Esophagus muscularis mucosa (tissue), 4 donors: Measurements from ENCODE around the gene ZEB2. TPM values are rescaled to one million over a fixed set of nuclear protein-coding genes. Genes with fewer than 3 reads are reported as not detected.

ENCODE experiments used
- DNase-seq: peaks from one replicate; pipeline ENCODE4 v3.0.0-alpha.2; 2017; ENCODE audit errors: extremely low spot score
- H3K27ac ChIP-seq, 4 donors: fragments of 200-600 bp; sonication (generic); replicated peaks in 1 of 4; 1 replicate in 3 of 4; 2 replicates in 1 of 4; pipeline ENCODE4 v1.5.1; 2016 to 2019; ENCODE audit warnings: mild to moderate bottlenecking in 1 of 4
- H3K27me3 ChIP-seq, 4 donors: fragments of 200-600 bp; sonication (generic); one replicate each; pipeline versions ENCODE4 v1.5.1 to v1.6.0; 2016 to 2019
- H3K36me3 ChIP-seq, 4 donors: fragments of 200-600 bp; sonication (generic); one replicate each; pipeline ENCODE4 v1.5.1; 2016 to 2019
- H3K4me1 ChIP-seq, 4 donors: fragments of 200-600 bp; sonication (generic); one replicate each; pipeline ENCODE4 v1.5.1; 2016 to 2019
- H3K4me3 ChIP-seq, 4 donors: fragments of 200-600 bp; sonication (generic); 1 replicate in 2 of 4; 2 replicates in 2 of 4; pipeline ENCODE4 v1.5.1; 2016 to 2019; ENCODE audit warnings: mild to moderate bottlenecking in 4 of 4, moderate library complexity in 1 of 4
- H3K9me3 ChIP-seq, 4 donors: fragments of 200-600 bp; sonication (generic); 1 replicate in 3 of 4; 2 replicates in 1 of 4; pipeline ENCODE4 v1.5.1; 2016 to 2019
- EP300 ChIP-seq: sonication (generic); formaldehyde crosslinking; IDR thresholded peaks from one replicate; pipeline ENCODE4 v1.6.1; 2017; ENCODE audit warnings: antibody characterized with exemption
- POLR2A ChIP-seq: fragments of 450-650 bp; IDR thresholded peaks from one replicate; pipeline ENCODE4 v1.6.1; 2017; ENCODE audit warnings: antibody characterized with exemption, moderate library complexity, mild to moderate bottlenecking, low read depth
- POLR2AphosphoS5 ChIP-seq, 2 donors: sonication (generic); formaldehyde crosslinking; IDR thresholded peaks; one replicate each; pipeline ENCODE4 v1.6.1; 2017; ENCODE audit warnings: antibody characterized with exemption in 2 of 2
- WGBS: methylation state at CpG from one replicate; pipeline ENCODE4 v1.1.5; 2018; 5-methylcytosine and 5-hydroxymethylcytosine counted together
- intact Hi-C: fragments of 100-400 bp; cut with DNase I; formaldehyde crosslinking; loops from one replicate; pipeline ENCODE4 v1.15.1; 2023
- total RNA-seq, 4 donors: library from RNA; depleted of rRNA; stranded (reverse); fragments of >200 nt; gene quantifications; one replicate each; pipeline versions ENCODE4 v1.1.0 to v1.2.1, GENCODE V29; 2016
- TF ChIP-seq, protein P1 (sequence below), 3 experiments: fragments of 200-600 bp in 2 of 3; fragments of 450-650 bp in 1 of 3; sonication (generic) in 2 of 3; IDR thresholded peaks; one replicate each; pipeline ENCODE4 v1.5.1; 2017 to 2019; ENCODE audit warnings: antibody characterized with exemption in 3 of 3, mild to moderate bottlenecking in 2 of 3, moderate library complexity in 1 of 3

Gene ZEB2
- total RNA-seq, 4 donors from 2014 or later, result 41.2 to 68.3 (median 55.7) TPM

DNA sequence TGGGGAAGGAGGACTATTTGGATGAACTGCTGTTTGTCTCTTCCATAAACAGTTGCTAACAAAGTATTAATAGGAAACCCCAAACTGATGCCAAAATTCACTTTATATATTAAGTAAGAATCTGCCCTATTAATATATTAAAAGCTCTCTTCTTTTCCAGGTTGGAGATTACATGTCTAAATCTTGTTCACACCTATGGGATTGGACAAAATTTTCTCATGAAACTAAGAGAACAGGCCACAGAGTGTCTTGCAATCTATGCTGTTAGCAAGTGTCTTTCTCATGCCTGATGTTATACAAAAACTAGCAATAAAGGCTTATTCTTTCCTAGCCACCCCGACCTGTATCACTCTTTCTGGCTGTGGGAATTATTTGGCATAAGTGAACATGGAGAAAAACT, 18.3 kb downstream of the ZEB2 start:
- TF ChIP-seq POLR2A, result no peak
- TF ChIP-seq POLR2AphosphoS5 (IDR thresholded peaks at IDR 0.05), result no peak
- TF ChIP-seq, protein P1, sequence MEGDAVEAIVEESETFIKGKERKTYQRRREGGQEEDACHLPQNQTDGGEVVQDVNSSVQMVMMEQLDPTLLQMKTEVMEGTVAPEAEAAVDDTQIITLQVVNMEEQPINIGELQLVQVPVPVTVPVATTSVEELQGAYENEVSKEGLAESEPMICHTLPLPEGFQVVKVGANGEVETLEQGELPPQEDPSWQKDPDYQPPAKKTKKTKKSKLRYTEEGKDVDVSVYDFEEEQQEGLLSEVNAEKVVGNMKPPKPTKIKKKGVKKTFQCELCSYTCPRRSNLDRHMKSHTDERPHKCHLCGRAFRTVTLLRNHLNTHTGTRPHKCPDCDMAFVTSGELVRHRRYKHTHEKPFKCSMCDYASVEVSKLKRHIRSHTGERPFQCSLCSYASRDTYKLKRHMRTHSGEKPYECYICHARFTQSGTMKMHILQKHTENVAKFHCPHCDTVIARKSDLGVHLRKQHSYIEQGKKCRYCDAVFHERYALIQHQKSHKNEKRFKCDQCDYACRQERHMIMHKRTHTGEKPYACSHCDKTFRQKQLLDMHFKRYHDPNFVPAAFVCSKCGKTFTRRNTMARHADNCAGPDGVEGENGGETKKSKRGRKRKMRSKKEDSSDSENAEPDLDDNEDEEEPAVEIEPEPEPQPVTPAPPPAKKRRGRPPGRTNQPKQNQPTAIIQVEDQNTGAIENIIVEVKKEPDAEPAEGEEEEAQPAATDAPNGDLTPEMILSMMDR (IDR thresholded peaks at IDR 0.05), result no peak
- no peak for TF ChIP-seq EP300
- Histone ChIP-seq H3K4me1 (peaks cover 4 to 52% (median 32%) of the 10 kb centered on the region in 4 donors), H3K27me3 (peaks cover 0 to 11% (median 0%) of the 10 kb centered on the region in 4 donors), H3K4me3 (no peak overlapping the region), H3K9me3 (no peaks in the 10 kb centered on the region), H3K36me3 (no peaks in the 10 kb centered on the region), H3K27ac (peak overlapping the region in 1 of 4 donors; percentile 28)
- intact Hi-C loops, result no loop called here
- 82% methylated on average over 1 of the region's 1 CpG for WGBS
- DNase-seq, result no peak

DNA sequence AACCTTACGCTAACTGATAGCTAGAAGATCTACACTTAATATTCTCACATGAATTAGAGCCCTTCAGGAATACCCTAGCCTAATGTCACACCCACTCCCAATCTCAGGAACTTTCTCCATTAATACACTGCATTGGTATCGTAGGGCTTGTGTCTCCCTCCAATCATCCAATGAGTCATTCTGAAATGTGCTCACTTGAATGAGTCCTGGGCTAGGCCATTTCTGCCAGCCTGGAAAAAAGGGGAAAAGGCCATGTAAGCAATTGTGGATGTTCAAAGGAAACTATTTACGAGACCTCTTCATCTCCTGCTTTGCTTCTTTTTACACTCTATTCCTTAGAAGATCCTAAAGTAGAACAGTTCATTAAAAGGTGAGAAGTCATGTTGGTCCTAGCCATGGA, 18.8 kb downstream of the ZEB2 start:
- intact Hi-C loops, result no loop called here
- Histone ChIP-seq H3K9me3 (no peaks in the 10 kb centered on the region), H3K4me3 (no peak overlapping the region), H3K27me3 (peaks cover 0 to 9% (median 0%) of the 10 kb centered on the region in 4 donors), H3K4me1 (peaks cover 1 to 50% (median 30%) of the 10 kb centered on the region in 4 donors), H3K27ac (no peak overlapping the region), H3K36me3 (no peaks in the 10 kb centered on the region)
- TF ChIP-seq, protein P1 (IDR thresholded peaks at IDR 0.05), result no peak
- TF ChIP-seq POLR2A (no peak), EP300 (no peak), POLR2AphosphoS5 (IDR thresholded peaks at IDR 0.05) (no peak)
- 70% methylated on average over 3 of the region's 3 CpGs for WGBS
- DNase-seq, result no peak

DNA sequence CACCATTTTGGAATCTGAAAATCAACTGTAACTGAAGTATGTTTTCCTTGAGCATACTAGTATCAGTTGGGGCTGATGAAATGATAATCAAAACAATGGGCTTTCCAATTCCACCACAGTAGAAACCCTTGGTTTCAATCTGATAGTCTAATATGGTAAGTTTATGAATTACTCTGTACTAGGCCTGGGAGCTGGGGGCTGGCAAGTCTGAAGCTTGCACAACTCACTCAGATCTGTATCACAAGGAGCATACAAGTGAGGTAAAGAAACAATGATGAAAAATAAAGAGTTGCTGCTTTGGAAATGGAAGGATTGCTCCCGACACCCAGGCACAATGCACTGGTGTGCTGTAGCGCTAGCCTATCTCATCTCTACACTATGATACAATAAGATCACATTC, 19.4 kb downstream of the ZEB2 start:
- H3K27ac ChIP-seq, result no peak overlapping the region
- peaks cover 0 to 5% (median 0%) of the 10 kb centered on the region in 4 donors for H3K27me3 ChIP-seq
- 89% methylated on average over 2 of the region's 2 CpGs for WGBS
- DNase-seq, result no peak
- no peaks in the 10 kb centered on the region for H3K9me3 ChIP-seq
- no peak for TF ChIP-seq POLR2A
- TF ChIP-seq POLR2AphosphoS5 (IDR thresholded peaks at IDR 0.05), result no peak
- TF ChIP-seq, protein P1 (IDR thresholded peaks at IDR 0.05), result no peak
- no peak for TF ChIP-seq EP300
- H3K4me3 ChIP-seq, result no peak overlapping the region
- intact Hi-C loops, result no loop called here
- H3K4me1 ChIP-seq, result peaks cover 0 to 49% (median 26%) of the 10 kb centered on the region in 4 donors
- no peaks in the 10 kb centered on the region for H3K36me3 ChIP-seq

DNA sequence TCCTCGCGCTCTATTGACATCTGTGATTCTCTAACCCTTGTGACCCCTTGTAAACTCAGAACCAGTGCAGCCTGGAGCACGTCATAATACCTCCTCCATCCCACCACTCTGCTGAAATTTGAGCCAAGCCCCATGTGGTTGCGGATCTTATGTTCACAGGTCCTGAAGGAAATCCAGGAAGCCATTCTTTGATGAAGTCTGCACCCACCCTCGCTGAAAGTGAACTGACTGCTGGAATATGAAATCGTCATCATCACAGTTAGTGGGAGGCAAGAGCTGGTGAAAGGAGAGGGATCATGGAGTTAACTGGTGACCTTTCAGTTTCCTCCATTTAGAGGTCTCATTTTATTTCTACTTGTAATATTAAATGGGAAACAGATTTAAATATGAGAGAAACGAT, 21.6 kb downstream of the ZEB2 start:
- H3K36me3 ChIP-seq, result no peaks in the 10 kb centered on the region
- no peaks in the 10 kb centered on the region for H3K9me3 ChIP-seq
- 94% methylated on average over 7 of the region's 7 CpGs for WGBS
- TF ChIP-seq, protein P1 (IDR thresholded peaks at IDR 0.05), result no peak
- no peak for TF ChIP-seq EP300
- TF ChIP-seq POLR2A, result no peak
- no peak for TF ChIP-seq POLR2AphosphoS5 (IDR thresholded peaks at IDR 0.05)
- H3K4me3 ChIP-seq, result no peak overlapping the region
- H3K27ac ChIP-seq, result peak overlapping the region in 1 of 4 donors; percentile 50
- intact Hi-C loops, result no loop called here
- peaks cover 0 to 42% (median 13%) of the 10 kb centered on the region in 4 donors for H3K4me1 ChIP-seq
- no peaks in the 10 kb centered on the region for H3K27me3 ChIP-seq
- no peak for DNase-seq

DNA sequence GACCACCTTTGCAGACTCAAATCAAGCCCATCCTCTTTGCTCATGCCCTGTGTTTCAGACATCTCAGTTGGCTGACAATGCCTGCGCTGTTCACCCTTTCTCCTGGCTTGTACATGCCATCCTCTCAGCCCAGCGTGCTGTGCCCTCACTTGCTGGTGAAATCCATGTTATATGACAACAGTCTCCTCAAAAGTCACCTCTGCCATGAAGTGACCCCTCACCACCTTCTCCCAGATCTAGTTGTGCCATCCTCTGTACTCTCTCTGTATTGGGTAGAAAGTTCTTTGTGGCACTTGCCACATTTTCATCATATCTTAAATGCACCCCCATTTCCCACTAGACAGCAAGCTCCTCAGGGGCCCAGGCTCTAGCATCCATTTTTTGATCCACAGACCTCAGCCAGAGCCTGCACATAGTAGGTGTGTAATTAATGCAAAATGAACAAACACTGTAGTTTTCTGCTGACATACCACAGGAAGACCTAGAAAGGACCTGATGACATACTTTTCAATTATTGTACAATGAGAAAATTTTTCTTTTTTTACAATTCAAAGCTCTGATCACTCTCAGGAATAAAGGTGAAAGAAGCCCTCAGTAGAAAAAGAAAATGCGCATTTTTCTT, 22.8 kb downstream of the ZEB2 start:
- H3K27ac ChIP-seq, result no peak overlapping the region
- no peak for TF ChIP-seq POLR2AphosphoS5 (IDR thresholded peaks at IDR 0.05)
- no peak for TF ChIP-seq POLR2A
- no peak for TF ChIP-seq EP300
- TF ChIP-seq, protein P1 (IDR thresholded peaks at IDR 0.05), result no peak
- peaks cover 0 to 35% (median 8%) of the 10 kb centered on the region in 4 donors for H3K4me1 ChIP-seq
- H3K27me3 ChIP-seq, result no peaks in the 10 kb centered on the region
- WGBS, result 96% methylated on average over 3 of the region's 3 CpGs
- DNase-seq, result no peak
- no peaks in the 10 kb centered on the region for H3K36me3 ChIP-seq
- no peaks in the 10 kb centered on the region for H3K9me3 ChIP-seq
- no peak overlapping the region for H3K4me3 ChIP-seq
- intact Hi-C loops, result no loop called here
